ENCODE measurements around the gene GNB2. TPM values are rescaled to one million over a fixed set of nuclear protein-coding genes. Genes with fewer than 3 reads are reported as not detected.
A peak's percentile ranks its signal among the peaks of the same experiment; 100 is the strongest.

Gene GNB2
- total and polyA plus RNA-seq, 2 of the 13 experiments (the other 11 are each of a cell fraction or from before 2014, with no cell fraction given): 48.3 to 67.1 TPM

DNA sequence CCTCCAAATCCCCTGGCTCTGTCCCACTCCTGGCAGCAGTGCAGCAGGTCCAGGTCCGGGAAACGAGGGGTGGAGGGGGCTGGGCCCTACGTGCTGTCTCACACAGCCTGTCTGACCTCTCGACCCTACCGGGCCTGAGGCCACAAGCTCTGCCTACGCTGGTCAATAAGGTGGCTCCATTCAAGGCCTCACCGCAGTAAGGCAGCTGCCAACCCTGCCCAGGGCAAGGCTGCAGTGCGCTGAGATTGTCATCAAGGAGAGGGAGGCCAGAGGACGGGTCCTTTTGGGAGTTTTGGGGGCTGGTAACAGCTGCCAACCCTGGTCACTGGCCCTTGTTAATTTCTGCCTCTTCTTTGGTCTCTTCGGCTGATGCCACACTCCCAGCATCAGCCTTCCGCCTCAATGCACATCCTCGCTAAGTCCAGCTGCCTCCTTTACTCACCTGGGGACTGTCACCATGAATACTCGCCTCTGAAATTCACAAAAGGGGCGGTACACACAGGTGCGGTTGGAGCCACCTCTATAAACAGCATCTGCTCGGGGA is 50.3 kb downstream of the GNB2 start (continued):
- TF ChIP-seq, protein P1, sequence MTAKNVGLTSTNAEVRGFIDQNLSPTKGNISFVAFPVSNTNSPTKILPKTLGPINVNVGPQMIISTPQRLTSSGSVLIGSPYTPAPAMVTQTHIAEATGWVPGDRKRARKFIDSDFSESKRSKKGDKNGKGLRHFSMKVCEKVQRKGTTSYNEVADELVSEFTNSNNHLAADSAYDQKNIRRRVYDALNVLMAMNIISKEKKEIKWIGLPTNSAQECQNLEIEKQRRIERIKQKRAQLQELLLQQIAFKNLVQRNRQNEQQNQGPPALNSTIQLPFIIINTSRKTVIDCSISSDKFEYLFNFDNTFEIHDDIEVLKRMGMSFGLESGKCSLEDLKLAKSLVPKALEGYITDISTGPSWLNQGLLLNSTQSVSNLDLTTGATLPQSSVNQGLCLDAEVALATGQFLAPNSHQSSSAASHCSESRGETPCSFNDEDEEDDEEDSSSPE (CRISPR knock-in tag; IDR thresholded peaks at IDR 0.05): peak; percentile 36; the same call in 1 of the 2 replicates
- TF ChIP-seq GATAD1 (CRISPR knock-in tag; IDR thresholded peaks at IDR 0.05) (no peak), YEATS4 (CRISPR knock-in tag; IDR thresholded peaks at IDR 0.05; ENCODE audit: borderline replicate concordance) (no peak), ZNF577 (CRISPR knock-in tag; IDR thresholded peaks at IDR 0.05; ENCODE audit: borderline replicate concordance, low read depth) (no peak), CC2D1A (CRISPR knock-in tag; IDR thresholded peaks at IDR 0.05) (no peak), MXD4 (CRISPR knock-in tag; IDR thresholded peaks at IDR 0.05) (peak; percentile 59; the same call in 1 of the 2 replicates), MEF2D (CRISPR knock-in tag; IDR thresholded peaks at IDR 0.05) (peak; percentile 55; the same call in 1 of the 2 replicates), ZSCAN21 (CRISPR knock-in tag; IDR thresholded peaks at IDR 0.05; ENCODE audit: borderline replicate concordance) (peak; percentile 29; the same call in 1 of the 2 replicates)
- TF ChIP-seq, protein P2, sequence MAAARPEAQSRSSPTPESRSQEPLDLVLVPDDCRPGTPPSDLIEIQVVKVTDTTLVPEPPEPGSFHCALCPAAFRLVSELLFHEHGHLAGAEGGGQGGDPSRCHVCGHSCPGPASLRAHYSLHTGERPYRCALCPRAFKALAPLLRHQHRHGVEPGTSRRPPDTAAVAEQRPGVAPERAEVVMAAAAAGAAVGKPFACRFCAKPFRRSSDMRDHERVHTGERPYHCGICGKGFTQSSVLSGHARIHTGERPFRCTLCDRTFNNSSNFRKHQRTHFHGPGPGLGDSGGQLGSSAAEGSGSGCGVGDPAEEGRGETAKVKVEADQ (CRISPR knock-in tag; IDR thresholded peaks at IDR 0.05; ENCODE audit: borderline replicate concordance): no peak
- TF ChIP-seq, protein P3, sequence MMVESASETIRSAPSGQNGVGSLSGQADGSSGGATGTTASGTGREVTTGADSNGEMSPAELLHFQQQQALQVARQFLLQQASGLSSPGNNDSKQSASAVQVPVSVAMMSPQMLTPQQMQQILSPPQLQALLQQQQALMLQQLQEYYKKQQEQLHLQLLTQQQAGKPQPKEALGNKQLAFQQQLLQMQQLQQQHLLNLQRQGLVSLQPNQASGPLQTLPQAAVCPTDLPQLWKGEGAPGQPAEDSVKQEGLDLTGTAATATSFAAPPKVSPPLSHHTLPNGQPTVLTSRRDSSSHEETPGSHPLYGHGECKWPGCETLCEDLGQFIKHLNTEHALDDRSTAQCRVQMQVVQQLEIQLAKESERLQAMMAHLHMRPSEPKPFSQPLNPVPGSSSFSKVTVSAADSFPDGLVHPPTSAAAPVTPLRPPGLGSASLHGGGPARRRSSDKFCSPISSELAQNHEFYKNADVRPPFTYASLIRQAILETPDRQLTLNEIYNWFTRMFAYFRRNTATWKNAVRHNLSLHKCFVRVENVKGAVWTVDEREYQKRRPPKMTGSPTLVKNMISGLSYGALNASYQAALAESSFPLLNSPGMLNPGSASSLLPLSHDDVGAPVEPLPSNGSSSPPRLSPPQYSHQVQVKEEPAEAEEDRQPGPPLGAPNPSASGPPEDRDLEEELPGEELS (CRISPR knock-in tag; IDR thresholded peaks at IDR 0.05): peak; percentile 74
- TF ChIP-seq, protein P4, sequence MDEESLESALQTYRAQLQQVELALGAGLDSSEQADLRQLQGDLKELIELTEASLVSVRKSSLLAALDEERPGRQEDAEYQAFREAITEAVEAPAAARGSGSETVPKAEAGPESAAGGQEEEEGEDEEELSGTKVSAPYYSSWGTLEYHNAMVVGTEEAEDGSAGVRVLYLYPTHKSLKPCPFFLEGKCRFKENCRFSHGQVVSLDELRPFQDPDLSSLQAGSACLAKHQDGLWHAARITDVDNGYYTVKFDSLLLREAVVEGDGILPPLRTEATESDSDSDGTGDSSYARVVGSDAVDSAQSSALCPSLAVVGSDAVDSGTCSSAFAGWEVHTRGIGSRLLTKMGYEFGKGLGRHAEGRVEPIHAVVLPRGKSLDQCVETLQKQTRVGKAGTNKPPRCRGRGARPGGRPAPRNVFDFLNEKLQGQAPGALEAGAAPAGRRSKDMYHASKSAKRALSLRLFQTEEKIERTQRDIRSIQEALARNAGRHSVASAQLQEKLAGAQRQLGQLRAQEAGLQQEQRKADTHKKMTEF (CRISPR knock-in tag; IDR thresholded peaks at IDR 0.05): peak; percentile 57; the same call in 1 of the 2 replicates
- TF ChIP-seq, protein P5, sequence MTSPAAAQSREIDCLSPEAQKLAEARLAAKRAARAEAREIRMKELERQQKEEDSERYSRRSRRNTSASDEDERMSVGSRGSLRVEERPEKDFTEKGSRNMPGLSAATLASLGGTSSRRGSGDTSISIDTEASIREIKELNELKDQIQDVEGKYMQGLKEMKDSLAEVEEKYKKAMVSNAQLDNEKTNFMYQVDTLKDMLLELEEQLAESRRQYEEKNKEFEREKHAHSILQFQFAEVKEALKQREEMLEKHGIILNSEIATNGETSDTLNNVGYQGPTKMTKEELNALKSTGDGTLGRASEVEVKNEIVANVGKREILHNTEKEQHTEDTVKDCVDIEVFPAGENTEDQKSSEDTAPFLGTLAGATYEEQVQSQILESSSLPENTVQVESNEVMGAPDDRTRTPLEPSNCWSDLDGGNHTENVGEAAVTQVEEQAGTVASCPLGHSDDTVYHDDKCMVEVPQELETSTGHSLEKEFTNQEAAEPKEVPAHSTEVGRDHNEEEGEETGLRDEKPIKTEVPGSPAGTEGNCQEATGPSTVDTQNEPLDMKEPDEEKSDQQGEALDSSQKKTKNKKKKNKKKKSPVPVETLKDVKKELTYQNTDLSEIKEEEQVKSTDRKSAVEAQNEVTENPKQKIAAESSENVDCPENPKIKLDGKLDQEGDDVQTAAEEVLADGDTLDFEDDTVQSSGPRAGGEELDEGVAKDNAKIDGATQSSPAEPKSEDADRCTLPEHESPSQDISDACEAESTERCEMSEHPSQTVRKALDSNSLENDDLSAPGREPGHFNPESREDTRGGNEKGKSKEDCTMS (CRISPR knock-in tag; conservative IDR thresholded peaks at IDR 0.05): no peak
- TF ChIP-seq, protein P6, sequence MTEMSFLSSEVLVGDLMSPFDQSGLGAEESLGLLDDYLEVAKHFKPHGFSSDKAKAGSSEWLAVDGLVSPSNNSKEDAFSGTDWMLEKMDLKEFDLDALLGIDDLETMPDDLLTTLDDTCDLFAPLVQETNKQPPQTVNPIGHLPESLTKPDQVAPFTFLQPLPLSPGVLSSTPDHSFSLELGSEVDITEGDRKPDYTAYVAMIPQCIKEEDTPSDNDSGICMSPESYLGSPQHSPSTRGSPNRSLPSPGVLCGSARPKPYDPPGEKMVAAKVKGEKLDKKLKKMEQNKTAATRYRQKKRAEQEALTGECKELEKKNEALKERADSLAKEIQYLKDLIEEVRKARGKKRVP (CRISPR knock-in tag; IDR thresholded peaks at IDR 0.05): no peak
- TF ChIP-seq, protein P7, sequence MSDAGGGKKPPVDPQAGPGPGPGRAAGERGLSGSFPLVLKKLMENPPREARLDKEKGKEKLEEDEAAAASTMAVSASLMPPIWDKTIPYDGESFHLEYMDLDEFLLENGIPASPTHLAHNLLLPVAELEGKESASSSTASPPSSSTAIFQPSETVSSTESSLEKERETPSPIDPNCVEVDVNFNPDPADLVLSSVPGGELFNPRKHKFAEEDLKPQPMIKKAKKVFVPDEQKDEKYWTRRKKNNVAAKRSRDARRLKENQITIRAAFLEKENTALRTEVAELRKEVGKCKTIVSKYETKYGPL (CRISPR knock-in tag; IDR thresholded peaks at IDR 0.05): no peak
- TF ChIP-seq, protein P8, sequence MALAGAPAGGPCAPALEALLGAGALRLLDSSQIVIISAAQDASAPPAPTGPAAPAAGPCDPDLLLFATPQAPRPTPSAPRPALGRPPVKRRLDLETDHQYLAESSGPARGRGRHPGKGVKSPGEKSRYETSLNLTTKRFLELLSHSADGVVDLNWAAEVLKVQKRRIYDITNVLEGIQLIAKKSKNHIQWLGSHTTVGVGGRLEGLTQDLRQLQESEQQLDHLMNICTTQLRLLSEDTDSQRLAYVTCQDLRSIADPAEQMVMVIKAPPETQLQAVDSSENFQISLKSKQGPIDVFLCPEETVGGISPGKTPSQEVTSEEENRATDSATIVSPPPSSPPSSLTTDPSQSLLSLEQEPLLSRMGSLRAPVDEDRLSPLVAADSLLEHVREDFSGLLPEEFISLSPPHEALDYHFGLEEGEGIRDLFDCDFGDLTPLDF (CRISPR knock-in tag; IDR thresholded peaks at IDR 0.05): no peak
